NCI-H146 treated with DMSO at 0.1 percent for 48 hours (cell line): ENCODE data around the gene PITX3.
"Not testable (repeated sequence)": the region's sequence is repeated elsewhere in the genome, so short reads cannot be mapped to it uniquely, and the experiment has no call there.

ENCODE experiments used
- DNase-seq: peaks from one replicate; lab custom pipeline; 2025; ENCODE audit not compliant: unreplicated experiment; lab: John Stamatoyannopoulos, UW

Gene PITX3

GRCh38 chr10:102229810-102230263 is 11.5 kb downstream of the PITX3 start:
- DNase-seq = peak; percentile 63

- no peak for DNase-seq
Measured at GRCh38 chr10:102227050-102227449, 14.3 kb downstream of the PITX3 start.

- DNase-seq = no peak
Measured at GRCh38 chr10:102226542-102226870, 14.8 kb downstream of the PITX3 start.

GRCh38 chr10:102225646-102226541 is 15.4 kb downstream of the PITX3 start, which contains the start of gene ELOVL3:
Gene ELOVL3, plus strand, starts transcription at chr10:102226299. Its CDS starts 250 bp downstream, at chr10:102226549.
- peak; percentile 83 for DNase-seq

- no peak for DNase-seq
Measured at GRCh38 chr10:102222797-102223196, 18.5 kb downstream of the PITX3 start.

DNA sequence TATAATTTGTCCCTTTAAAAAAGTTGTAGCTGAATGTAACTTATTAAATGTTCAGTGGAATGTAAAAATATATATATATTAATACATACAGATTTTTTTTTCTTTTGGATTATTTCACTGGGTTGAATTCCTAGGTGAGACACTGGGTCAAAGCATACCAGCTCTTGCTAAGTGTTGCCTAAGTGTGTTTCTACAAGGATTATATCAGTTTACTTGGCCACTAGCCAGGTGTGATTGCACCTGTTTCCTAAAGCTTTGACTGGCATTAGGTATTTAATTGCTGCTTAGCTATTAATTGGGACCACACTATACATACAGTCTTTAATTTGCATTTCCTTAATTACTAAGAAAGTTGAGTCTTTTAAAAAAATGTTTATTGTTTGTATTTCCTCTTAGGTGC is 20.7 kb downstream of the PITX3 start:
- no peak for DNase-seq

GRCh38 chr10:102219370-102219769 is 21.9 kb downstream of the PITX3 start:
- no peak for DNase-seq

DNA sequence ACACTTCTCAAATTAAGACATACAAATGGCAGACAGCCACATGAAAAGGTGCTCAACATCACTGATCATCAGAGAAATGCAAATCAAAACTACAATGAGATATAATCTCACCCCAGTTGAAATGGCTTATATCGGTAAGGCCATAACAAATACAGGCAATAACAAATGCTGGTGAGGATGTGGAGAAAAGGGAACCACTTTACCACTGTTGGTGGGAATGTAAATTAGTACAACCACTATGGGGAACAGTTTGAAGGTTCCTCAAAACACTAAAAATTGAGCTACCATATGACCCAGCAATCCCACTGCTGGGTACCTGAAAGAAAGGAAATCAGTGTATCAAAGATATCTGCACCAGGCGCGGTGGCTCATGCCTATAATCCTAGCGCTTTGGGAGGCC is 27.7 kb downstream of the PITX3 start:
- not testable (repeated sequence) for DNase-seq

DNA sequence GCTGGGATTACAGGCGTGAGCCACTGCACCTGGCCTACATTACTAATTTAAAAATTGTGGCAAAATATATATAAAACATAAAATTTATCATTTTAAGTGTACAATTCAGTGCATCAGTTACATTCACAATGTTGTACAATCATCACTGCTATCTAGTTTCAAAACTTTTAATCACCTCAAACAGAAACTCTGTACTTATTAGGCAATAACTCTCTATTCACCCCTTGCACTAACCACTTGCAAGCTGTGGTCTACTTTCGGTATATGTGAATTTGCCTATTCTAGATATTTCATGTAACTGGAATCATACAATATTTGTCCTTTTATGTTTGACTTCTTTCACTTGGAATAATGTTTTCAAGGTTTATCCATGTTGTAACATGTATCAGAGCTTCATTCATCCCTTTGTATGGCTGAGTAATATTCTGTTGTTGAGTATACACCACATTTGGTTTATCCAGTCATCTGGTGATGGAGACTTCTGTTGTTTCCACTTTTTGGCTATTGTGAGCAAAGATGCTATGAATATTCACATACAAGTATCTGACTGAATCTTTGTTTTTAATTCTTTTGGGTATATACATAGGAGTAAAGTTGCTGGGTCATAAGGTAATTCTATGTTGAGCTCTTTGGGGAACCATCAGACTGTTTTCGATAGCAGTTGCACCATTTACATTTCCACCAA is 29.6 kb downstream of the PITX3 start:
- DNase-seq = no peak

DNA sequence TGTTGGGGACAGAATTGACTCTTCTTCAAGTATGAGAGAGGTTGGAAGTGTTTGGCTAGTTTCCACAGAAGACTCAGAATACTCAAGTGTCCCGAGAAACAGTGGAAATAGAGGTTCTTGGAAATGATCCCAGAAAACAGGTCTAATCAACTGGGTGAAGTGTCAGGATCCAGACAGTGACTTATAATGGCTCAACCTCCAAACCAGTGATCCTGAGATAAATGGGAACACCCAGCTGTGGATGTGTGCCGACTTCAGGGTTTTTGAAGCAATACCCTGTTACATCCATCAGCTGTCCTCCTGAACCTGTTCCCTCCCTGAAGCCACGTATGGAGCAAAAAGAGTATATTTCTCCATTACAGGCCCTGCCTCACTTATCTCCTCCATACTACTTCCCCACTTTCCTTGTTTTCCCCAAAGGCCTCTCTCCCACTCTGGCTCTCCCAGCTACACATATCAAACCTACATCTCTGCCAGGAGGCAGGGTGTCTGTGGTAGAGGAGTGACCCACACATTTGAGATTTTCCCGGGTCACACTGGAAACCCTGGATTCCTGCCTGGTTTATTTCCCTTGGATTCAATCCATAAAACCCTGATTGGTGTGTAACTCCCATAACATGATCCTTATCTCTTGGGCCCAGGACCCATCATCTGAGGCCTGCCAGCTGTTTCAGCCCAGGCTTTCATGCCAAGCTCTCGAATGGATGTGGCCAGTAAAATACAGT is 32.8 kb downstream of the PITX3 start:
- DNase-seq = no peak

DNA sequence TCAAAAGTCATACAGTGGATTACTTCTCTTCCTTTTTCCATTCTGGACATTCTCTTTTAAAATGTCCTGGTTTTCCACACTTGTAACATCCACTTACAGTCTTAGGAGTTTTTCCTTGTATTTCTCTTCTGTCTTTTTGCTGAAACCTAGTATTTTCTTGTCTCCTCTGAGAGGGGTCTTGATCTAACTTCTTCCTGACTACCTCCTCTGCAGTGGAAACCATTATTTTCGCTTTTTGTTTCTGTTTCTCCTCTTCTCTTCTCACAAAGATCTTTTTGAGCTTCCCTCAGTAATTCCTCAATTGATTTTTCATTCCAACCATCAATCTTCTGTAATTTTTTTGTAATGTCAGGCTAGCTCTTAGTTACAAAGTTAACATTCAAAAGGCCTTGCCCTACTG is 38.9 kb downstream of the PITX3 start:
- DNase-seq = no peak

DNA sequence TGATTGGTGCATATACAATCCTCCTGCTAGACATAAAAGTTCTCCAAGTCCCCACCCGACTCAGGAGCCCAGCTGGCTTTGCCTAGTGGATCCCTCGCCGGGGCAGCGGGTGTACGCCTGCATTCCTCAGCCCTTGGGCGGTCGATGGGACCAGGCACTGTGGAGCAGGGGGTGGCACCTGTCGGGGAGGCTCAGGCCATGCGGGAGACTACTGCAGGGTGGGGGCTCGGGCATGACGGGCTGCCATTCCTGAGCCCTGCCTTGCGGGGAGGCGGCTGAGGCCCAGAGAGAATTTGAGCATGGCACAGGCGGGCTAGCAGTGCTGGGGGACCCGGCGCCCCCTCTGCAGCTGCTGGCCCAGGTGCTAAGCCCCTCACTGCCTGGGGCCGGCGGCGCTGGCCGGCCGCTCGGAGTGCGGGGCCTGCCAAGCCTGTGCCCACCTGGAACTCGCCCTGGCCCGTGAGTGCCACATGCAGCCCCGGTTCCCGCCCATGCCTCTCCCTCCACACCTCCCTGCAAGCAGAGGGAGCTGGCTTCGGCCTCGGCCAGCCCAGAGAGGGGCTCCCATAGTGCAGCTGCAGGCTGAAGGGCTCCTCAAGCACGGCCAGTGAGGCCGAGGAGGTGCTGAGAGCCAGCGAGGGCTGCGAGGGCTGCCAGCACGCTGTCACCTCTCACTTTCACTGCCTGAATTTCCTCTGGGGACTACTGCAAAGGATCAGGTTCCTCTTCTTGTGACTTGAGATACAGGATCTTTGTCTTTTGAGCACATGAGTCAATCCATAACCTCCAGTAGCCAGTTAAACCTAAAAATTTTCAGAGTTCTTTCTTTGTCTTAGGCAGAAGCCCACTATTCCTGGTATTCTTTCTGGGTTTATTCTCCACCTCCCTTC is 40.3 kb downstream of the PITX3 start:
- DNase-seq = no peak

DNA sequence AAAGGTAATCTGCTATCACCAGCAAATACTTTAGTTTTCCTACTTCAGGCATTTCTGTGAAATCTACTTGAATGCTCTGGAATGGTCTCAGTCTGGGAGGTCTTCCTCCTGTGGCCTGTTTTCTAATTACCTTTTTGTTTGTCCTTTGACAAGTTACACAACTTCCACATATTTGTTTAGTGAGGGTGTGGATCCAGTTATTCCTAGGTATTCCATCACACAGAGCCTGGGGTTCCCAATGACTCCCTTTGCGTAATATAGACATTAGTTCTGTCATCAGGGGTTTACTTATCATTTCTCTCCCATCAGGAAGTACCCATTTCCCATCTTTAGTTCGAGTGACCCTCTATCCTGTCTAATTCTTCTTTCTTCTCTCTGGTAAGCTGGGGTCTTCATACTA is 43.3 kb downstream of the PITX3 start:
- no peak for DNase-seq

- no peak for DNase-seq
Measured at GRCh38 chr10:102196893-102197292, 44.4 kb downstream of the PITX3 start.

GRCh38 chr10:102195296-102195870 is 45.9 kb downstream of the PITX3 start:
- DNase-seq = no peak

DNA sequence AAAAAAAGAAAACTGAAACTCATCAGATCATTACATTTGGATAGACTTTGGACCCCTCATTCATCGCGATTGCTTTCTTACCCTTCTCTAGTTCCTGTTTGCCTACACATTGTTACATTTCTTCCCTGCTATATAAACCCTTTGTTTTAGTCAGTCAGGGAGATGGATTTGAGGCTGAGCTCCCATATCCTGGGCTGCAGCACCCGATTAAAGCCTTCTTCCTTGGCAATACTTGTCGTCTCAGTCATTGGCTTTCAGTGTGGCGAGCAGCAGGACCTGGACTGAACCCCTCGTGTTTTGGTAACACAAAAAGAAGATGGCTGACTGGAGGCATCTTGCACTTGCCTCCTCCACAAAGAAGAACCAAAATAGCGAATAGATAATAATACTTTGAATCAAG is 49.4 kb downstream of the PITX3 start:
- DNase-seq = no peak

DNA sequence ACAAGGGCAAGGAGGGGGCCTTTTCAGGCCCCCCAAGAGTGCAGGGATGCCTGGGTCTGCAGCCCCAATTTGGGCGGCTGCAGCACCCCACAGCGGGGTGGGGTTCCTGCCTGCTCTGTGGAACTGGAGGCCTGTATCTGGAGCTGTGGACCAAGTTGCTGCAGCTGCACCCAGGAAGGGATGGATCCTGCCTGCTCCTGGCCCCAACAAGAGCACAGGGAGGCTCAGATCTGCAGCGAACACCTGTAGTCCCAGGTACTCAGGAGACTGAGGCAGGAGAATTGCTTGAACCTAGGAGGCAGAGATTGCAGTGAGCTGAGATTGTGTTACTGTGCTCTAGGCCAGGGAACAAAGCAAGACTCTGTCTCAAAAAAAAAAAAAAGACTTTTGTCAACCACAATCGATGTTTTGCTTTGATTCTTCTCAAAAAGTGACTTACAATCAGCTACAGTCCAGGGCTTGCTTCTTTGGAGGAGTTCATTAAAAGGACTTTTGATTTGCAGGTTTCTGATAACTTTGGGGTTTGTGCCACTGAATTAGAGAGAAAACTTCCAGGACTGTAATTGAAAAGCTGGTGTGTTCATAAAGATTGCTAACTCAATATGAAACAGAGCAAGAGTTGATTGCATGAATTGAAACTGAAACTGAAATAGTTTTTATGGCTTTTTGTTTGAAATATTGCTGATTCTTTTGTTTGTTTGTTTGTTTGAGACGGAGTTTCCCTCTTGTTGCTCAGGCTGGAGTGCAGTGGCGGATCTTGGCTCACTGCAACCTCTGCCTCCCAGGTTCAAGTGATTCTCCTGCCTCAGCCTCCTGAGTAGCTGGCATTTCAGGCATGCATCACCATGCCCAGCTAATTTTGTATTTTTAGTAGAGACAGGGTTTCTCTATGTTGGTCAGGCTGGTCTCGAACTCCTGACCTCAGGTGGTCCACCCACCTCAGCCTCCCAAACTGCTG is 52.1 kb downstream of the PITX3 start:
- DNase-seq = not testable (repeated sequence)

DNA sequence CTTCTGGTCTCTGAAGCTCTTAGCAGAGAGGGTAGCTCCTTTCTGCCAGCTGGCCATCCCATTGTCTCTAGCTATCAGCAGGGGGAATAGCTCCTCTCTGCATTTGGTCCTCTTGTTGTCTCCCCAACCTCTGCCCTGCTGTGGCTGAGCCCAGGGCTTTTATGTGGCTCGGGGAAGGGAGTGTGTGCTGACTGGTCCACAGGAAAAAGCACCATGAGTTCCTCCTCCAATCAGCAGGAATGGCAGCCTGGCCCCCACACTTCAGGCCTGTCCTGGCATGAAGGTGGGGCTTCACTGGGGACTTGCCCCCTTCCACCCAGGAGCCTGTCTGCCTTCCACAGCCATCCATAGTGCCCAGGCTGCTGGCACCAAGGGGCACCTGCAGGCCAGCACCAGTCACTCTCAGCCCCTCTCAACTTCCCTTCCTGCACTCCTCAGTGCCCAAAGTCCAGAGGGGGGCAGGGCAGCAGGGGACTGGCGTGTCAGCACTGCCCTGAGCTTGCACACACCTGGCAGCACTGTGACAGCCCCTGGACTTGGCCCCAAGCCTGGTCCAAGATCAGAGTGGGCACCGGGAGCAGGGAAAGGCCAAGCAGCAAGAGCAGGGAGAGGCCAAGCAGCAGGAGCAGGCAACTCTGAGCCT is 52.9 kb downstream of the PITX3 start:
- DNase-seq = no peak
